ENCODE results near the gene PPFIA1. TPM values are rescaled to one million over a fixed set of nuclear protein-coding genes. Genes with fewer than 3 reads are reported as not detected.

PPFIA1 gene
- total RNA-seq, 1 experiment from 2014 or later, result 45.9 TPM

Other genes starting within 250 kb of the PPFIA1 start
- not detected in 2 replicates for gene ANO1, start 192.4 kb upstream of the PPFIA1 start, total RNA-seq (2014; rRNA removed; shearing (Covaris generic))
- 65.3 and 69.2 TPM in 2 replicates for gene FADD, start 67.4 kb upstream of the PPFIA1 start, total RNA-seq (2014; rRNA removed; shearing (Covaris generic))
- 89.0 and 121 TPM in 2 replicates for gene CTTN, start 127.8 kb downstream of the PPFIA1 start, total RNA-seq (2014; rRNA removed; shearing (Covaris generic))